ENCODE measurements around the gene SDHC.
"Not testable (repeated sequence)": the region's sequence is repeated elsewhere in the genome, so short reads cannot be mapped to it uniquely, and the experiment has no call there.

Gene SDHC

GRCh38 chr1:161309868-161310267, 4.3 kb upstream of the SDHC start, which contains the start of gene MPZ:
MPZ (minus strand) TSS chr1:161309968; CDS start chr1:161309905, 63 bp downstream.
- no peak for DNase-seq (ENCODE audit: low read depth)
- TF ChIP-seq CTCF (IDR thresholded peaks at IDR 0.05; ENCODE audit: low read depth, low read length) (no peak), POLR2A (IDR thresholded peaks at IDR 0.05; ENCODE audit: extremely low read depth, insufficient read length) (no peak), MAX (IDR thresholded peaks at IDR 0.05; ENCODE audit: low read depth, low read length) (no peak), MYC (IDR thresholded peaks at IDR 0.05; ENCODE audit: low read depth, low read length) (no peak)
- H3K4me3 ChIP-seq (ENCODE audit: low read depth, low read length) = no peak within 1 kb of the TSS

- H3K4me3 ChIP-seq (ENCODE audit: low read depth, low read length) = no peak overlapping the region
- TF ChIP-seq POLR2A (IDR thresholded peaks at IDR 0.05; ENCODE audit: extremely low read depth, insufficient read length) = no peak
- TF ChIP-seq MAX (IDR thresholded peaks at IDR 0.05; ENCODE audit: low read depth, low read length) = no peak
- no peak for TF ChIP-seq CTCF (IDR thresholded peaks at IDR 0.05; ENCODE audit: low read depth, low read length)
- no peak for TF ChIP-seq MYC (IDR thresholded peaks at IDR 0.05; ENCODE audit: low read depth, low read length)
- DNase-seq (ENCODE audit: low read depth) = no peak
These were observed 2.5 kb upstream of the SDHC start for GRCh38 chr1:161311595-161312181.

- DNase-seq (ENCODE audit: low read depth) = no peak
- TF ChIP-seq CTCF (IDR thresholded peaks at IDR 0.05; ENCODE audit: low read depth, low read length) (no peak), MYC (IDR thresholded peaks at IDR 0.05; ENCODE audit: low read depth, low read length) (no peak), MAX (IDR thresholded peaks at IDR 0.05; ENCODE audit: low read depth, low read length) (no peak), POLR2A (IDR thresholded peaks at IDR 0.05; ENCODE audit: extremely low read depth, insufficient read length) (no peak)
- peak overlapping the region; percentile 95 for H3K4me3 ChIP-seq (ENCODE audit: low read depth, low read length)
These were observed 504 bp upstream of the SDHC start for GRCh38 chr1:161313554-161314200.

- DNase-seq (ENCODE audit: low read depth); H3K4me3 ChIP-seq (ENCODE audit: low read depth, low read length): not testable (repeated sequence)
These were observed 1.9 kb downstream of the SDHC start for GRCh38 chr1:161315841-161316674.

GRCh38 chr1:161324020-161324419, 9.8 kb downstream of the SDHC start:
- no peak for TF ChIP-seq MYC (IDR thresholded peaks at IDR 0.05; ENCODE audit: low read depth, low read length)
- no peak for TF ChIP-seq CTCF (IDR thresholded peaks at IDR 0.05; ENCODE audit: low read depth, low read length)
- no peak for TF ChIP-seq MAX (IDR thresholded peaks at IDR 0.05; ENCODE audit: low read depth, low read length)
- no peak for TF ChIP-seq POLR2A (IDR thresholded peaks at IDR 0.05; ENCODE audit: extremely low read depth, insufficient read length)
- DNase-seq (ENCODE audit: low read depth) = no peak
- no peak overlapping the region for H3K4me3 ChIP-seq (ENCODE audit: low read depth, low read length)

- TF ChIP-seq MAX (IDR thresholded peaks at IDR 0.05; ENCODE audit: low read depth, low read length) = no peak
- TF ChIP-seq MYC (IDR thresholded peaks at IDR 0.05; ENCODE audit: low read depth, low read length) = no peak
- no peak for TF ChIP-seq CTCF (IDR thresholded peaks at IDR 0.05; ENCODE audit: low read depth, low read length)
- no peak for TF ChIP-seq POLR2A (IDR thresholded peaks at IDR 0.05; ENCODE audit: extremely low read depth, insufficient read length)
- DNase-seq (ENCODE audit: low read depth) = no peak
- H3K4me3 ChIP-seq (ENCODE audit: low read depth, low read length) = no peak overlapping the region
These were observed 16.2 kb downstream of the SDHC start for GRCh38 chr1:161330346-161330745.

Data from NB4 (cell line).